HL-60 (cell line): ENCODE measurements around the gene HNRNPA2B1.

ENCODE experiments used
- GABPA ChIP-seq: IDR thresholded peaks from 2 replicates; pipeline ENCODE4 v1.6.1; 2012; ENCODE audit warnings: low read depth
- POLR2AphosphoS5 ChIP-seq: IDR thresholded peaks from 2 replicates; pipeline ENCODE4 v1.6.1; 2012; ENCODE audit warnings: low read depth
- TF ChIP-seq, protein P1 (sequence below): IDR thresholded peaks from one replicate; pipeline ENCODE4 v1.5.1; 2011; ENCODE audit warnings: low read length, control low read depth, inconsistent platforms; ENCODE audit not compliant: insufficient read depth
- TF ChIP-seq, protein P2 (sequence below): IDR thresholded peaks from 2 replicates; pipeline ENCODE4 v1.6.1; 2012; ENCODE audit warnings: low read depth; ENCODE audit not compliant: insufficient replicate concordance

DNA sequence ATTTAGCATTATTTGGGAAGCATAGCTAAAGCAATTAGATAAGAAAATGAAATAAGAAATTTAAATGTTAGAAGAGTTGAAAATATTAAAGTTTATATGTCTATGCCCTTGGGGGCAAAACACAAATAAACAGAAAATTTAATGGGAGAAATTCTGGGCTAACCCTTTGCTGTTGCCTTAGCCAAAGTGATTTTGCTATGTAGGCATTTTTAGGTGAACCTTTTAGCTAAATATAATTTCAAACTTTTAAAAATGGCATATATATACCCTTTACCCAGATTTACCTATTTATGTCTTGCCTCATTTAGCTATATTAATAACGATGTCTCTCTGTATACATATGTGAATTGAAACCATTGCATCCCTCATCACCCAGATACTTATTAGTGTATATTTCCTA lies 28.5 kb downstream of the HNRNPA2B1 start:
- TF ChIP-seq, protein P1, sequence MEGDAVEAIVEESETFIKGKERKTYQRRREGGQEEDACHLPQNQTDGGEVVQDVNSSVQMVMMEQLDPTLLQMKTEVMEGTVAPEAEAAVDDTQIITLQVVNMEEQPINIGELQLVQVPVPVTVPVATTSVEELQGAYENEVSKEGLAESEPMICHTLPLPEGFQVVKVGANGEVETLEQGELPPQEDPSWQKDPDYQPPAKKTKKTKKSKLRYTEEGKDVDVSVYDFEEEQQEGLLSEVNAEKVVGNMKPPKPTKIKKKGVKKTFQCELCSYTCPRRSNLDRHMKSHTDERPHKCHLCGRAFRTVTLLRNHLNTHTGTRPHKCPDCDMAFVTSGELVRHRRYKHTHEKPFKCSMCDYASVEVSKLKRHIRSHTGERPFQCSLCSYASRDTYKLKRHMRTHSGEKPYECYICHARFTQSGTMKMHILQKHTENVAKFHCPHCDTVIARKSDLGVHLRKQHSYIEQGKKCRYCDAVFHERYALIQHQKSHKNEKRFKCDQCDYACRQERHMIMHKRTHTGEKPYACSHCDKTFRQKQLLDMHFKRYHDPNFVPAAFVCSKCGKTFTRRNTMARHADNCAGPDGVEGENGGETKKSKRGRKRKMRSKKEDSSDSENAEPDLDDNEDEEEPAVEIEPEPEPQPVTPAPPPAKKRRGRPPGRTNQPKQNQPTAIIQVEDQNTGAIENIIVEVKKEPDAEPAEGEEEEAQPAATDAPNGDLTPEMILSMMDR, result no peak
- TF ChIP-seq, protein P2, sequence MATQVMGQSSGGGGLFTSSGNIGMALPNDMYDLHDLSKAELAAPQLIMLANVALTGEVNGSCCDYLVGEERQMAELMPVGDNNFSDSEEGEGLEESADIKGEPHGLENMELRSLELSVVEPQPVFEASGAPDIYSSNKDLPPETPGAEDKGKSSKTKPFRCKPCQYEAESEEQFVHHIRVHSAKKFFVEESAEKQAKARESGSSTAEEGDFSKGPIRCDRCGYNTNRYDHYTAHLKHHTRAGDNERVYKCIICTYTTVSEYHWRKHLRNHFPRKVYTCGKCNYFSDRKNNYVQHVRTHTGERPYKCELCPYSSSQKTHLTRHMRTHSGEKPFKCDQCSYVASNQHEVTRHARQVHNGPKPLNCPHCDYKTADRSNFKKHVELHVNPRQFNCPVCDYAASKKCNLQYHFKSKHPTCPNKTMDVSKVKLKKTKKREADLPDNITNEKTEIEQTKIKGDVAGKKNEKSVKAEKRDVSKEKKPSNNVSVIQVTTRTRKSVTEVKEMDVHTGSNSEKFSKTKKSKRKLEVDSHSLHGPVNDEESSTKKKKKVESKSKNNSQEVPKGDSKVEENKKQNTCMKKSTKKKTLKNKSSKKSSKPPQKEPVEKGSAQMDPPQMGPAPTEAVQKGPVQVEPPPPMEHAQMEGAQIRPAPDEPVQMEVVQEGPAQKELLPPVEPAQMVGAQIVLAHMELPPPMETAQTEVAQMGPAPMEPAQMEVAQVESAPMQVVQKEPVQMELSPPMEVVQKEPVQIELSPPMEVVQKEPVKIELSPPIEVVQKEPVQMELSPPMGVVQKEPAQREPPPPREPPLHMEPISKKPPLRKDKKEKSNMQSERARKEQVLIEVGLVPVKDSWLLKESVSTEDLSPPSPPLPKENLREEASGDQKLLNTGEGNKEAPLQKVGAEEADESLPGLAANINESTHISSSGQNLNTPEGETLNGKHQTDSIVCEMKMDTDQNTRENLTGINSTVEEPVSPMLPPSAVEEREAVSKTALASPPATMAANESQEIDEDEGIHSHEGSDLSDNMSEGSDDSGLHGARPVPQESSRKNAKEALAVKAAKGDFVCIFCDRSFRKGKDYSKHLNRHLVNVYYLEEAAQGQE, result no peak
- no peak for TF ChIP-seq GABPA
- TF ChIP-seq POLR2AphosphoS5, result no peak
